Pancreas (tissue), 10 donors: ENCODE measurements around the gene DBT. TPM values are rescaled to one million over a fixed set of nuclear protein-coding genes. Genes with fewer than 3 reads are reported as not detected.
"Not testable (repeated sequence)": the region's sequence is repeated elsewhere in the genome, so short reads cannot be mapped to it uniquely, and the experiment has no call there.

ENCODE experiments used
- ATAC-seq, 4 donors: fragments of 200-7000 bp; cut with Tn5 transposase; one replicate each; pipeline versions ENCODE4 v1.8.0 to v1.9.1; 2020; ENCODE audit warnings: mild to moderate bottlenecking in 4 of 4, moderate library complexity in 4 of 4
- DNase-seq, 6 donors: peaks; one replicate each; pipeline ENCODE4 v3.0.0-alpha.2; 2020
- FAIRE-seq: peaks from 2 replicates; lab custom pipeline; 2012; peaks lifted over from hg19 to GRCh38; lab: Jason Lieb, UNC
- H3K27ac ChIP-seq, 4 donors: fragments of 200-600 bp; sonication (generic); 1 replicate in 3 of 4; 2 replicates in 1 of 4; pipeline versions ENCODE4 v1.5.0 to v1.8.0; 2020
- H3K27me3 ChIP-seq, 4 donors: fragments of 200-600 bp; one replicate each; pipeline ENCODE4 v1.8.0; 2021
- H3K36me3 ChIP-seq, 3 donors: fragments of 200-600 bp; sonication (generic) in 1 of 3; one replicate each; pipeline versions ENCODE4 v1.5.0 to v1.8.0; 2020 to 2021
- H3K4me1 ChIP-seq, 3 donors: fragments of 200-600 bp; one replicate each; pipeline ENCODE4 v1.8.0; 2021
- H3K4me3 ChIP-seq, 4 donors: fragments of 200-600 bp; sonication (generic) in 2 of 4; one replicate each; pipeline versions ENCODE4 v1.5.0 to v1.8.0; 2020 to 2021
- H3K9me3 ChIP-seq, 4 donors: fragments of 200-600 bp; one replicate each; pipeline ENCODE4 v1.8.0; 2021
- CTCF ChIP-seq, 4 donors: fragments of 200-600 bp; sonication (generic) in 3 of 4; IDR thresholded peaks; one replicate each; pipeline versions ENCODE4 v1.5.0 to v1.8.0; 2021; ENCODE audit warnings: antibody characterized with exemption in 4 of 4
- WGBS, 2 donors: extraction: QIAGEN DNeasy Blood & Tissue Kit; methylation state at CpG; one replicate each; pipeline ENCODE4 v1.1.7; 2013; 5-methylcytosine and 5-hydroxymethylcytosine counted together
- intact Hi-C, 3 donors: fragments of 100-400 bp; cut with DNase I; formaldehyde crosslinking; loops; one replicate each; pipeline versions ENCODE4 v1.11.1 to v1.14.2; 2022
- polyA plus RNA-seq, 2 donors: library from polyadenylated mRNA; stranded (reverse); fragments of 200-250 nt; gene quantifications; one replicate each; pipeline ENCODE4 v1.2.3, GENCODE V29; 2013
- total RNA-seq, 6 donors: library from RNA; stranded (reverse); fragmentation: NEBNext Ultra II Directional in 4 of 6; extraction: Animal tissue kit (Norgen Biotek cat#: 25700) in 4 of 6; gene quantifications; one replicate each; pipeline versions ENCODE4 v1.2.1 to v1.2.4, GENCODE V29; 2021 to 2023
- donor health status: healthy with polysubstance abuse.
- donor health status: DM: no; HTN: no; CAD: no; lungs with moderate emphysema.
- donor health status: DM: no; HTN: no; CAD: no.
- donor health status: control.
- donor health status: control.
- donor health status: Bipolar disorder and iron deficiency.
- donor health status: DM: yes; HTN: yes; CAD: no.
- donor health status: DM: no; HTN: no; CAD: no.
- donor health status: DM: no; HTN: no; CAD: no.
- donor health status: DM: yes; HTN: yes; CAD: no.

Gene DBT
- total and polyA plus RNA-seq, 8 donors = 1.7 to 12.8 (median 8.9) TPM

GRCh38 chr1:100206301-100206700 lies 43.3 kb downstream of the DBT start:
- FAIRE-seq = no peak
- no peak for TF ChIP-seq CTCF (IDR thresholded peaks at IDR 0.05)
- no peaks in the 10 kb centered on the region for H3K9me3 ChIP-seq

GRCh38 chr1:100205593-100205992 lies 44.0 kb downstream of the DBT start:
- peaks cover 0 to 35% (median 0%) of the 10 kb centered on the region in 3 donors for H3K36me3 ChIP-seq
- WGBS, 2 donors = 96 to 99% methylated on average over 2 of the region's 2 CpGs
- DNase-seq, FAIRE-seq, H3K27me3 ChIP-seq, intact Hi-C loops, H3K9me3 ChIP-seq, H3K4me1 ChIP-seq, ATAC-seq, H3K27ac ChIP-seq, H3K4me3 ChIP-seq: not testable (repeated sequence)

More at GRCh38 chr1:100206301-100206700, 43.3 kb downstream of the DBT start:
- peaks cover 0 to 29% (median 0%) of the 10 kb centered on the region in 3 donors for H3K36me3 ChIP-seq
- no peaks in the 10 kb centered on the region for H3K4me1 ChIP-seq
- intact Hi-C loops = no loop called here
- 96 to 99% methylated on average over 2 of the region's 2 CpGs for WGBS, 2 donors
- DNase-seq (no peak), ATAC-seq (no peak)
- no peak overlapping the region for H3K4me3 ChIP-seq
- no peaks in the 10 kb centered on the region for H3K27me3 ChIP-seq
- no peak overlapping the region for H3K27ac ChIP-seq

- H3K9me3 ChIP-seq, ATAC-seq, FAIRE-seq, H3K4me1 ChIP-seq, H3K27me3 ChIP-seq, H3K4me3 ChIP-seq, H3K27ac ChIP-seq, DNase-seq, intact Hi-C loops: not testable (repeated sequence)
- 97 to 98% methylated on average over 2 of the region's 2 CpGs for WGBS, 2 donors
- peaks cover 0 to 35% (median 0%) of the 10 kb centered on the region in 3 donors for H3K36me3 ChIP-seq
These were observed 44.5 kb downstream of the DBT start for GRCh38 chr1:100205103-100205502.

- peaks cover 0 to 30% (median 0%) of the 10 kb centered on the region in 3 donors for H3K36me3 ChIP-seq
- H3K9me3 ChIP-seq, FAIRE-seq, DNase-seq, H3K27me3 ChIP-seq, H3K4me3 ChIP-seq, ATAC-seq, intact Hi-C loops, H3K27ac ChIP-seq, H3K4me1 ChIP-seq: not testable (repeated sequence)
- 86 to 87% methylated on average over 2 of the region's 2 CpGs for WGBS, 2 donors
These were observed 46.9 kb downstream of the DBT start for GRCh38 chr1:100202703-100203102.

- 77% methylated on average over 6 of the region's 6 CpGs for WGBS, 2 donors
- H3K9me3 ChIP-seq, H3K27ac ChIP-seq, H3K4me1 ChIP-seq, H3K4me3 ChIP-seq, H3K27me3 ChIP-seq, DNase-seq, ATAC-seq, FAIRE-seq, intact Hi-C loops: not testable (repeated sequence)
- H3K36me3 ChIP-seq = peaks cover 0 to 22% (median 0%) of the 10 kb centered on the region in 3 donors
These were observed 49.6 kb downstream of the DBT start for GRCh38 chr1:100200060-100200459.

- no peak overlapping the region for H3K27ac ChIP-seq
- peaks cover 0 to 22% (median 3%) of the 10 kb centered on the region in 3 donors for H3K36me3 ChIP-seq
- FAIRE-seq = no peak
- no peaks in the 10 kb centered on the region for H3K9me3 ChIP-seq
- 96 to 97% methylated on average over 1 of the region's 1 CpG for WGBS, 2 donors
- H3K27me3 ChIP-seq = no peaks in the 10 kb centered on the region
- no peak for TF ChIP-seq CTCF (IDR thresholded peaks at IDR 0.05)
- ATAC-seq = no peak
- no peaks in the 10 kb centered on the region for H3K4me1 ChIP-seq
- intact Hi-C loops = no loop called here
- H3K4me3 ChIP-seq = no peak overlapping the region
- DNase-seq = no peak
These were observed 51.0 kb downstream of the DBT start for GRCh38 chr1:100198596-100198995.

GRCh38 chr1:100188617-100189016 lies 61.0 kb downstream of the DBT start:
- Histone ChIP-seq H3K4me1 (peaks cover 0 to 3% (median 0%) of the 10 kb centered on the region in 3 donors), H3K9me3 (no peaks in the 10 kb centered on the region), H3K27ac (no peak overlapping the region), H3K4me3 (no peak overlapping the region), H3K36me3 (no peaks in the 10 kb centered on the region), H3K27me3 (no peaks in the 10 kb centered on the region)
- WGBS, 2 donors = 51 to 53% methylated on average over 3 of the region's 3 CpGs
- FAIRE-seq (no peak), ATAC-seq (peak in 3 of 4 donors; percentile 63 to 74 (median 66)), DNase-seq (no peak)
- TF ChIP-seq CTCF (IDR thresholded peaks at IDR 0.05) = no peak
- intact Hi-C loops = no loop called here
